SK-N-SH treated with all-trans-retinoic acid at 6 μM for 48 hours (cell line): ENCODE results near the gene GRIA3.

ENCODE experiments used
- ATAC-seq: fragments of 200-7000 bp; cut with Tn5 transposase; 3 replicates; pipeline ENCODE4 v1.9.1; 2020; ENCODE audit warnings: mild to moderate bottlenecking, moderate library complexity
- ARNTL ChIP-seq: fragments of 450-650 bp; formaldehyde crosslinking; IDR thresholded peaks from 2 replicates; pipeline ENCODE4 v1.5.0; 2020; ENCODE audit warnings: low read depth, mild to moderate bottlenecking, moderate library complexity, borderline replicate concordance
- BACH2 ChIP-seq: fragments of 250-450 bp; sonication (Bioruptor Pico); IDR thresholded peaks from 2 replicates; pipeline ENCODE4 v1.9.0; 2021; ENCODE audit warnings: mild to moderate bottlenecking, borderline replicate concordance
- CSDC2 ChIP-seq: fragments of 250-450 bp; sonication (Bioruptor Pico); IDR thresholded peaks from 2 replicates; pipeline ENCODE4 v1.5.0; 2020; ENCODE audit warnings: mild to moderate bottlenecking, moderate library complexity
- CSRNP3 ChIP-seq: fragments of 250-450 bp; sonication (Bioruptor Pico); IDR thresholded peaks from 2 replicates; pipeline ENCODE4 v1.5.1; 2021; ENCODE audit warnings: mild to moderate bottlenecking, moderate library complexity
- GLIS3 ChIP-seq: fragments of 250-450 bp; sonication (Bioruptor Pico); IDR thresholded peaks from 2 replicates; pipeline ENCODE4 v1.5.0; 2020; ENCODE audit warnings: mild to moderate bottlenecking, moderate library complexity
- ISL1 ChIP-seq: fragments of 250-450 bp; sonication (Bioruptor Pico); IDR thresholded peaks from 2 replicates; pipeline ENCODE4 v2.1.2; 2022; ENCODE audit warnings: mild to moderate bottlenecking, moderate library complexity
- OSR1 ChIP-seq: fragments of 250-450 bp; sonication (Bioruptor Pico); IDR thresholded peaks from 2 replicates; pipeline ENCODE4 v1.8.0; 2022; ENCODE audit warnings: moderate library complexity, mild to moderate bottlenecking, inconsistent platforms
- PATZ1 ChIP-seq: fragments of 250-450 bp; sonication (Bioruptor Pico); IDR thresholded peaks from 2 replicates; pipeline ENCODE4 v1.8.0; 2020; ENCODE audit warnings: mild to moderate bottlenecking, moderate library complexity, borderline replicate concordance
- PPARA ChIP-seq: fragments of 250-450 bp; sonication (Bioruptor Pico); IDR thresholded peaks from 2 replicates; pipeline ENCODE4 v1.5.0; 2020; ENCODE audit warnings: mild to moderate bottlenecking, borderline replicate concordance
- RARB ChIP-seq: fragments of 250-450 bp; sonication (Bioruptor Pico); IDR thresholded peaks from 2 replicates; pipeline ENCODE4 v1.8.0; 2021; ENCODE audit warnings: mild to moderate bottlenecking, moderate library complexity
- TCF4 ChIP-seq: fragments of 250-450 bp; sonication (Bioruptor Pico); IDR thresholded peaks from 2 replicates; pipeline ENCODE4 v1.8.0; 2021; ENCODE audit warnings: mild to moderate bottlenecking, moderate library complexity, borderline replicate concordance
- TOX ChIP-seq: fragments of 250-450 bp; sonication (Bioruptor Pico); IDR thresholded peaks from 2 replicates; pipeline ENCODE4 v1.8.0; 2021; ENCODE audit warnings: mild to moderate bottlenecking, moderate library complexity, borderline replicate concordance
- ZC3H10 ChIP-seq: fragments of 250-450 bp; sonication (Bioruptor Pico); IDR thresholded peaks from 2 replicates; pipeline ENCODE4 v1.5.1; 2021; ENCODE audit warnings: mild to moderate bottlenecking, moderate library complexity
- ZFP3 ChIP-seq: fragments of 250-450 bp; sonication (Bioruptor Pico); IDR thresholded peaks from 2 replicates; pipeline ENCODE4 v1.5.0; 2020; ENCODE audit warnings: mild to moderate bottlenecking, moderate library complexity
- ZFP30 ChIP-seq: fragments of 450-650 bp; formaldehyde crosslinking; IDR thresholded peaks from 2 replicates; pipeline ENCODE4 v1.5.0; 2022; ENCODE audit warnings: mild to moderate bottlenecking, moderate library complexity
- ZNF565 ChIP-seq: fragments of 450-650 bp; formaldehyde crosslinking; conservative IDR thresholded peaks from 2 replicates; pipeline ENCODE4 v1.5.0; 2020; ENCODE audit warnings: low read depth, mild to moderate bottlenecking, moderate library complexity
- ZNF70 ChIP-seq: fragments of 450-650 bp; formaldehyde crosslinking; IDR thresholded peaks from 2 replicates; pipeline ENCODE4 v1.5.0; 2020; ENCODE audit warnings: mild to moderate bottlenecking, moderate library complexity
- ZNF8 ChIP-seq: fragments of 450-650 bp; formaldehyde crosslinking; IDR thresholded peaks from 2 replicates; pipeline ENCODE4 v1.5.0; 2020; ENCODE audit warnings: mild to moderate bottlenecking, moderate library complexity
- TF ChIP-seq, protein P1 (sequence below): fragments of 250-450 bp; sonication (Bioruptor Pico); IDR thresholded peaks from 2 replicates; pipeline ENCODE4 v1.8.0; 2021; ENCODE audit warnings: low read depth, mild to moderate bottlenecking, moderate library complexity, borderline replicate concordance

Gene GRIA3

DNA sequence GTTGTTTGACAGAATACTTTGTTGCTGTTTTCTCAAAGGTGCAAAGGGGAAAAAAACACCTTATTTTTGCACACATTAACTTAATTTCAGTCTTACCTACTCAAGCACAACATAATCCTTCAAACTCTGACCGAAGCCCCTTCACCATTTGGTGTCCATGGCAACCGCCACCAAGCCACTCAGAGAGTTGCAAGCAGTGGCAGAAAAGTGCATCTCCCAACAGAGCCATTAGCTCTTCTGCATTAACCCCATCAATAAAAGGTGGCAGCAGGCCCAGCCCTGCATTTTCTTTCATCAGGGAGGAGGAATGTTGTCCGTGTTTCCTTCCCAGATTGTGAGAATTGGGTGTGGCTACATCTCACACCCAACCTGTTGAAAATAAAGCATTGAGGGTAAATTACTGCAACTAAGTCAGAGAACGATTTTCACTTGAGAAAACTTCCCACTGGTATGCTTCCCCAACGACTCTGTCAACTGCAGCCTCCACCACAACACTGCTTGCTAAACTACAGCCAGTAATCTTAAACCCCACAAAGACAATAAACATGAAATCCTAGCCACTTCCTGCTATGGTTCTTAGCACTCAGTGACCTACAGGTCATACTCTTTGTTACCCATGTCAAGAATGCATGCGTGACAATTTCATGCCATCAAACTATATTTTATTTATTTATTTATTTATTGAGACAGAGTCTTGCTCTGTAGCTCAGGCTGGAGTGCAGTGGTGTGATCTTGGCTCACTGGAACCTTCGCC is 154.0 kb downstream of the GRIA3 start (continued):
- TF ChIP-seq, protein P1, sequence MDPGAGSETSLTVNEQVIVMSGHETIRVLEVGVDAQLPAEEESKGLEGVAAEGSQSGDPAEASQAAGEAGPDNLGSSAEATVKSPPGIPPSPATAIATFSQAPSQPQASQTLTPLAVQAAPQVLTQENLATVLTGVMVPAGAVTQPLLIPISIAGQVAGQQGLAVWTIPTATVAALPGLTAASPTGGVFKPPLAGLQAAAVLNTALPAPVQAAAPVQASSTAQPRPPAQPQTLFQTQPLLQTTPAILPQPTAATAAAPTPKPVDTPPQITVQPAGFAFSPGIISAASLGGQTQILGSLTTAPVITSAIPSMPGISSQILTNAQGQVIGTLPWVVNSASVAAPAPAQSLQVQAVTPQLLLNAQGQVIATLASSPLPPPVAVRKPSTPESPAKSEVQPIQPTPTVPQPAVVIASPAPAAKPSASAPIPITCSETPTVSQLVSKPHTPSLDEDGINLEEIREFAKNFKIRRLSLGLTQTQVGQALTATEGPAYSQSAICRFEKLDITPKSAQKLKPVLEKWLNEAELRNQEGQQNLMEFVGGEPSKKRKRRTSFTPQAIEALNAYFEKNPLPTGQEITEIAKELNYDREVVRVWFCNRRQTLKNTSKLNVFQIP, result no peak
- TF ChIP-seq OSR1 (no peak), PATZ1 (CRISPR knock-in tag) (no peak), ISL1 (CRISPR knock-in tag) (no peak), TOX (CRISPR knock-in tag) (no peak)

- TF ChIP-seq GLIS3 (CRISPR knock-in tag) (no peak), ZFP3 (CRISPR knock-in tag) (no peak), ZFP30 (CRISPR knock-in tag) (no peak), OSR1 (no peak), RARB (CRISPR knock-in tag) (no peak), BACH2 (no peak), PPARA (CRISPR knock-in tag) (no peak), TOX (CRISPR knock-in tag) (no peak), PATZ1 (CRISPR knock-in tag) (no peak)
- ATAC-seq, result no peak
Measured at GRCh38 chrX:123339221-123339905, 155.3 kb downstream of the GRIA3 start.

DNA sequence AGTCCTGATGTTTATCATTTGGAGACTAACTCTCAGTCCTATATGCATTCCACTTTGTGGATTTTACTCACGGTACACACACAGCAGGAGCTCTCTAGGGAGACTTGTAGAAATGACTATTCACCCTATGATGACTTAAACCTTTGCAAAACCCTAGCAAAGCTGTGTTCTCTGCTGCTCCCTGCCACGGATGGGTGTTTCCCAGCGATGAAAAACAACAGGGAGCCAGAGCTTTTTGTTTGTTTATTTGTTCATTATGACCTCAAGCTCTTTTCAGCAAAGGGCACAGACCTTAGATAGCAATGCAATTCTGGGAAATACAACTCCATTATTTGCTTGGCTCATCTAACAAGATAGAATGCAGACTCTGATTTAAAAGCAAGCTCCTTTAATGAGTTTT is 156.6 kb downstream of the GRIA3 start:
- TF ChIP-seq OSR1 (no peak), ZNF565 (CRISPR knock-in tag) (no peak), ZFP30 (CRISPR knock-in tag) (no peak), TOX (CRISPR knock-in tag) (no peak), PPARA (CRISPR knock-in tag) (no peak), ARNTL (CRISPR knock-in tag) (no peak), ZFP3 (CRISPR knock-in tag) (no peak), CSDC2 (CRISPR knock-in tag) (no peak), ZNF70 (no peak), TCF4 (CRISPR knock-in tag) (no peak), BACH2 (no peak), ZNF8 (CRISPR knock-in tag) (no peak), CSRNP3 (CRISPR knock-in tag) (no peak), PATZ1 (CRISPR knock-in tag) (no peak), RARB (CRISPR knock-in tag) (no peak), ZC3H10 (CRISPR knock-in tag) (no peak)
- TF ChIP-seq, protein P1, result no peak
- TF ChIP-seq, all 23 proteins: peak for 0
- ATAC-seq, result no peak
